Pancreas (tissue), 10 donors: ENCODE data around the gene MYO1E. TPM values are rescaled to one million over a fixed set of nuclear protein-coding genes. Genes with fewer than 3 reads are reported as not detected.
"Not testable (repeated sequence)": the region's sequence is repeated elsewhere in the genome, so short reads cannot be mapped to it uniquely, and the experiment has no call there.

Experiments
- ATAC-seq, 4 donors: fragments of 200-7000 bp; cut with Tn5 transposase; one replicate each; pipeline versions ENCODE4 v1.8.0 to v1.9.1; 2020; ENCODE audit warnings: mild to moderate bottlenecking in 4 of 4, moderate library complexity in 4 of 4
- DNase-seq, 6 donors: peaks; one replicate each; pipeline ENCODE4 v3.0.0-alpha.2; 2020
- FAIRE-seq: peaks from 2 replicates; lab custom pipeline; 2012; peaks lifted over from hg19 to GRCh38; lab: Jason Lieb, UNC
- H3K27ac ChIP-seq, 4 donors: fragments of 200-600 bp; sonication (generic); 1 replicate in 3 of 4; 2 replicates in 1 of 4; pipeline versions ENCODE4 v1.5.0 to v1.8.0; 2020
- H3K27me3 ChIP-seq, 4 donors: fragments of 200-600 bp; one replicate each; pipeline ENCODE4 v1.8.0; 2021
- H3K36me3 ChIP-seq, 3 donors: fragments of 200-600 bp; sonication (generic) in 1 of 3; one replicate each; pipeline versions ENCODE4 v1.5.0 to v1.8.0; 2020 to 2021
- H3K4me1 ChIP-seq, 3 donors: fragments of 200-600 bp; one replicate each; pipeline ENCODE4 v1.8.0; 2021
- H3K4me3 ChIP-seq, 4 donors: fragments of 200-600 bp; sonication (generic) in 2 of 4; one replicate each; pipeline versions ENCODE4 v1.5.0 to v1.8.0; 2020 to 2021
- H3K9me3 ChIP-seq, 4 donors: fragments of 200-600 bp; one replicate each; pipeline ENCODE4 v1.8.0; 2021
- WGBS, 2 donors: extraction: QIAGEN DNeasy Blood & Tissue Kit; methylation state at CpG; one replicate each; pipeline ENCODE4 v1.1.7; 2013; 5-methylcytosine and 5-hydroxymethylcytosine counted together
- intact Hi-C, 3 donors: fragments of 100-400 bp; cut with DNase I; formaldehyde crosslinking; loops; one replicate each; pipeline versions ENCODE4 v1.11.1 to v1.14.2; 2022
- polyA plus RNA-seq, 2 donors: library from polyadenylated mRNA; stranded (reverse); fragments of 200-250 nt; gene quantifications; one replicate each; pipeline ENCODE4 v1.2.3, GENCODE V29; 2013
- total RNA-seq, 6 donors: library from RNA; stranded (reverse); fragmentation: NEBNext Ultra II Directional in 4 of 6; extraction: Animal tissue kit (Norgen Biotek cat#: 25700) in 4 of 6; gene quantifications; one replicate each; pipeline versions ENCODE4 v1.2.1 to v1.2.4, GENCODE V29; 2021 to 2023
- TF ChIP-seq, protein P1 (sequence below), 4 donors: fragments of 200-600 bp; sonication (generic) in 3 of 4; IDR thresholded peaks; one replicate each; pipeline versions ENCODE4 v1.5.0 to v1.8.0; 2021; ENCODE audit warnings: antibody characterized with exemption in 4 of 4
- donor health status: healthy with polysubstance abuse.
- donor health status: DM: no; HTN: no; CAD: no; lungs with moderate emphysema.
- donor health status: DM: no; HTN: no; CAD: no.
- donor health status: control.
- donor health status: control.
- donor health status: Bipolar disorder and iron deficiency.
- donor health status: DM: yes; HTN: yes; CAD: no.
- donor health status: DM: no; HTN: no; CAD: no.
- donor health status: DM: no; HTN: no; CAD: no.
- donor health status: DM: yes; HTN: yes; CAD: no.

Gene MYO1E
- total and polyA plus RNA-seq, 8 donors: 7.8 to 81.1 (median 25.6) TPM

DNA sequence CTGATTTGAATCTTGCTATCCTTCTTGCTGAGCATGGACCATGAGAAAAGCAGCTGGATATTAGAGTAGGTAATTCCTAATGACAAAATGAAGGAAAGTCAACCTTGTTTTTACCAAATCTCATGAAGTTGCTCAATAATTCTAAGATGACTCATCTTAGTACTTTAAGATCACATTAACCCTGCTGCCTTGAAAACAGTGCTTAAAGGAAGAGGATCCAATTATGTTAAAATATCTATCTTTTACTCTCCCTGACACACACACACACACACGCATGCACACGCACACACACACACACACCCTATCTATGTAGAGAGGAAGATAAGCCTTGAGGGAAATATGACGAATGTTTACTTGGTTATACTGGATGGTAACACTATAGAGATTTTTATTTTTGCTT is 16.0 kb upstream of the MYO1E start:
- 66 to 75% methylated on average over 3 of the region's 3 CpGs for WGBS, 2 donors
- no peak overlapping the region for H3K27ac ChIP-seq
- H3K4me1 ChIP-seq: no peaks in the 10 kb centered on the region
- intact Hi-C loops: no loop called here
- FAIRE-seq (no peak), ATAC-seq (no peak), DNase-seq (no peak)
- TF ChIP-seq, protein P1, sequence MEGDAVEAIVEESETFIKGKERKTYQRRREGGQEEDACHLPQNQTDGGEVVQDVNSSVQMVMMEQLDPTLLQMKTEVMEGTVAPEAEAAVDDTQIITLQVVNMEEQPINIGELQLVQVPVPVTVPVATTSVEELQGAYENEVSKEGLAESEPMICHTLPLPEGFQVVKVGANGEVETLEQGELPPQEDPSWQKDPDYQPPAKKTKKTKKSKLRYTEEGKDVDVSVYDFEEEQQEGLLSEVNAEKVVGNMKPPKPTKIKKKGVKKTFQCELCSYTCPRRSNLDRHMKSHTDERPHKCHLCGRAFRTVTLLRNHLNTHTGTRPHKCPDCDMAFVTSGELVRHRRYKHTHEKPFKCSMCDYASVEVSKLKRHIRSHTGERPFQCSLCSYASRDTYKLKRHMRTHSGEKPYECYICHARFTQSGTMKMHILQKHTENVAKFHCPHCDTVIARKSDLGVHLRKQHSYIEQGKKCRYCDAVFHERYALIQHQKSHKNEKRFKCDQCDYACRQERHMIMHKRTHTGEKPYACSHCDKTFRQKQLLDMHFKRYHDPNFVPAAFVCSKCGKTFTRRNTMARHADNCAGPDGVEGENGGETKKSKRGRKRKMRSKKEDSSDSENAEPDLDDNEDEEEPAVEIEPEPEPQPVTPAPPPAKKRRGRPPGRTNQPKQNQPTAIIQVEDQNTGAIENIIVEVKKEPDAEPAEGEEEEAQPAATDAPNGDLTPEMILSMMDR (IDR thresholded peaks at IDR 0.05): no peak
- no peaks in the 10 kb centered on the region for H3K9me3 ChIP-seq
- no peak overlapping the region for H3K4me3 ChIP-seq
- no peaks in the 10 kb centered on the region for H3K27me3 ChIP-seq
- no peaks in the 10 kb centered on the region for H3K36me3 ChIP-seq

DNA sequence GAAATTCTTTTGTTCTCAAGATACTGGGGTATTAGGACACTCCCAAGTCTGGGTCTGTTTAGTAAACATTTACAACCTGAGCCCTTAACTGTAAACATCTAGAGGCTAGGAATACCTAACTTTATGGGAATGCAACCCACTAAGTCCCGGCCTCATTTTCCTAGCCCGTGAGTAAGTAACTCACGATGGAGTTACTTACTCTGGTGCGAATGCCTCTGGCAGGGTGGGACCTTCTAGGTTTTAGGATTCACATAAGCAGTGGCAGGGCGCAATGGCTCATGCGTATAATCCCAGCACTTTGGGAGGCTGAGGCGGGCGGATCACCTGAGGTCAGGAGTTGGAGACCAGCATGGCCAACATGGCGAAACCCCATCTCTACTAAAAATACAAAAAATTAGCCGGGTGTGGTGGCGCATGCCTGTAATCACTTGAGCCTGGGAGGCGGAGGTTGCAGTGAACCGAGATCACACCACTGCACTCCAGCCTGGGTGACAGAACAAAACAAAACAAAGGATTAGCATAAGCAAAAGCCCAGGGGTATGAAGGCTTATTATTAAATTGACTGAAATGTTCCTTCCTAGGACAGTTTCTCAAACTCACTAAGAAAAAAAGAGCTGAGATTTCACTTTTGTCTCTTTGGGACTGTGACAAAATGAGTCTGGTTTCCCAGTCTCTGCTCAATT is 14.7 kb upstream of the MYO1E start:
- H3K27me3 ChIP-seq, FAIRE-seq, ATAC-seq, H3K27ac ChIP-seq, H3K36me3 ChIP-seq, H3K4me3 ChIP-seq, intact Hi-C loops, H3K9me3 ChIP-seq, DNase-seq, H3K4me1 ChIP-seq: not testable (repeated sequence)
- 96 to 98% methylated on average over 13 of the region's 13 CpGs for WGBS, 2 donors

DNA sequence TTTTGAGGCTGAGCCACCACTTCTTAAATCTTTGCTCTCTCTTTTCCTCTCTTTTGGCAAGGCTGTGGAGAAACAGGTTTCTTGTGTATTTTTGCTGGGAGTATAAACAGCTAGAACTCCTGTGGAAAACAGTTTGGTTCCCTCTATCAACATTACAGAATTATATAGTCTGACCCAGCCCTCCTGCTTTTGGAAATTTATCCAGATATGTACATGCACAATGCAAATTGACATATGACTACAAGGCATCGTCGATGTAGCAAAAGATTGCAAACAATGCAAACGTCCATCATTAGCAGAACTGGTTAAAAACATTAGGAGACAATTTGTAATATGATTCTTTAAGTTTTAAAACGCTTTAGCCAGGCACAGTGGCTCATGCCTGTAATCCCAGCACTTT is 12.5 kb upstream of the MYO1E start:
- Histone ChIP-seq H3K4me1 (no peaks in the 10 kb centered on the region), H3K27me3 (no peaks in the 10 kb centered on the region), H3K36me3 (no peaks in the 10 kb centered on the region), H3K27ac (no peak overlapping the region), H3K4me3 (no peak overlapping the region), H3K9me3 (no peaks in the 10 kb centered on the region)
- DNase-seq (no peak), FAIRE-seq (no peak), ATAC-seq (no peak)
- WGBS, 2 donors: 69 to 77% methylated on average over 4 of the region's 4 CpGs
- intact Hi-C loops: no loop called here
- TF ChIP-seq, protein P1 (IDR thresholded peaks at IDR 0.05): no peak

DNA sequence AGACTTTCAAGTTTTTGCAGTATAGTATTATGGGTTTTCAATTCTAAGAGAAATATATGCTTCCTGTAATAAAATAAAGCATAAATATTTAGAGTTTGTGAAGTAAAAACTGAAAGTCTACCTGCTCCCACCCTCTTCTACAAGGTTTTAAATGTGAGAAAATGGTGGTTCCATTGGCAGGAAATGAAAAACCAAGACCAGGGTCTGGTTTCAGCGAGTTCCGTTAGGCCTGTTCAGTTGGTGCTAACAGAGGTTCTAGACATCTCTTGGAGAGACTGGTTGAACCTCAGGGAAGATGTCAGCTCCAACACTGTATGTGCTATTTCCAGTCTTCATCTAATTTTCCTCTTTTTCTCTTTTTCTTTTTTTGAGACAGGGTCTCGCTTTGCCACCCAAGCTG is 11.8 kb upstream of the MYO1E start:
- FAIRE-seq: no peak
- no peak for ATAC-seq
- TF ChIP-seq, protein P1 (IDR thresholded peaks at IDR 0.05): no peak
- H3K27me3 ChIP-seq: no peaks in the 10 kb centered on the region
- no peaks in the 10 kb centered on the region for H3K36me3 ChIP-seq
- intact Hi-C loops: no loop called here
- 90 to 94% methylated on average over 3 of the region's 3 CpGs for WGBS, 2 donors
- no peaks in the 10 kb centered on the region for H3K9me3 ChIP-seq
- no peak overlapping the region for H3K27ac ChIP-seq
- H3K4me1 ChIP-seq: no peaks in the 10 kb centered on the region
- H3K4me3 ChIP-seq: no peak overlapping the region
- no peak for DNase-seq

DNA sequence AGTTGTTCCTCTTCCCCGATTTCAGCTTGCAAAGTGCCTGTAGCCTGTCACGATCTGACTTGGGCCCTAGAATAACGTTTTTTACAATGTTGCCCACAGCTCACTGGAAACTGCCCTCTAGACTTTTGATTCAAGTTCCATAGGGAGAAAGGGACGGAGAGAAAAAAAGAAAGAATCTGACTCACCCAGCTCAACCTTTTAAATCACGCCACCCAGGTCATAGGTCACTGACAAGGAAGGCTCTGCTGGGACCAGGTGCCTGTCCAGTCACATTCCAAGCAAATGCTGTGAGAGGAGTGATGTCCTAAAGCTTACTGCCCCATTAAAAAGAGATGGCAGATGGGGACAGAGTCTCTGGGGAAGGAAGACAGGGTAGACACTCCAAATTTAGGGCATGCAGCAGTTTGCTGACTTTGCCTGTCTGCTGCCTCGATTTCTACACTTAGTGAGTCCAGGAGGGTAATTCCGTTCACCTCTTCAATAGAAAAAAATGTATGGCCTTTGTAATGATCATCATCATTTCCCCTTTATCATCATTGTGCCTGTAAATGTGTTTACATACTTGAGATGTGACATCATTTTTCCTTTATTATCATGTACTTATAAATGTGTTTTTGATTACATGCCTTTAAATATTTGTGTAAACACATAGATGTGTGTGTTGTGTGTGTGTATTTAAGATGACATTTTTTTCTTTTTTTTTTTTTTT is 8.4 kb upstream of the MYO1E start:
- Histone ChIP-seq H3K27me3 (no peaks in the 10 kb centered on the region), H3K4me1 (no peaks in the 10 kb centered on the region), H3K27ac (no peak overlapping the region), H3K36me3 (no peaks in the 10 kb centered on the region), H3K9me3 (no peaks in the 10 kb centered on the region), H3K4me3 (no peak overlapping the region)
- TF ChIP-seq, protein P1 (IDR thresholded peaks at IDR 0.05): no peak
- ATAC-seq (no peak), DNase-seq (no peak), FAIRE-seq (no peak)
- WGBS, 2 donors: 66% methylated on average over 7 of the region's 7 CpGs
- intact Hi-C loops: no loop called here
